HepG2 (cell line): ENCODE measurements around the gene PRKG1. TPM values are rescaled to one million over a fixed set of nuclear protein-coding genes. Genes with fewer than 3 reads are reported as not detected.

Source experiments
- CEBPZ ChIP-seq: IDR thresholded peaks from 2 replicates; pipeline ENCODE4 v1.6.1; 2012; ENCODE audit warnings: low read length, improper control_type of control experiment
- CENPBD1 ChIP-seq: sonication (generic); formaldehyde crosslinking; IDR thresholded peaks from 2 replicates; pipeline ENCODE4 v1.8.0; 2022; ENCODE audit warnings: missing genetic modification reagents, low read depth, mild to moderate bottlenecking, borderline replicate concordance
- ETV5 ChIP-seq: IDR thresholded peaks from 2 replicates; pipeline ENCODE4 v1.6.1; 2018; ENCODE audit warnings: missing biosample characterization, missing genetic modification reagents, inconsistent platforms, borderline replicate concordance
- FOSL2 ChIP-seq: sonication (generic); formaldehyde crosslinking; IDR thresholded peaks from 2 replicates; pipeline ENCODE4 v1.4.0; 2020; ENCODE audit warnings: missing genetic modification reagents
- NCOA5 ChIP-seq: sonication (generic); formaldehyde crosslinking; IDR thresholded peaks from 2 replicates; pipeline ENCODE4 v1.4.0; 2020; ENCODE audit warnings: missing genetic modification reagents
- NR2F2 ChIP-seq: IDR thresholded peaks from 2 replicates; pipeline ENCODE4 v1.6.1; 2012; ENCODE audit warnings: low read depth, inconsistent platforms, borderline replicate concordance
- PAXIP1 ChIP-seq: sonication (generic); formaldehyde crosslinking; conservative IDR thresholded peaks from 2 replicates; pipeline ENCODE4 v1.4.0; 2020; ENCODE audit warnings: mild to moderate bottlenecking, missing genetic modification reagents, moderate library complexity
- SMYD3 ChIP-seq: sonication (generic); formaldehyde crosslinking; IDR thresholded peaks from 2 replicates; pipeline ENCODE4 v1.8.1; 2023; ENCODE audit warnings: mild to moderate bottlenecking, missing genetic modification reagents
- ZNF407 ChIP-seq: sonication (generic); formaldehyde crosslinking; IDR thresholded peaks from one replicate; pipeline ENCODE4 v1.5.1; 2020; ENCODE audit warnings: mild to moderate bottlenecking, missing genetic modification reagents; ENCODE audit errors: not compliant biosample characterization
- ZNF512B ChIP-seq: sonication (generic); formaldehyde crosslinking; IDR thresholded peaks from 2 replicates; pipeline ENCODE4 v1.5.1; 2020; ENCODE audit warnings: missing genetic modification reagents, mild to moderate bottlenecking, borderline replicate concordance
- polyA plus RNA-seq, 8 experiments: library from polyadenylated mRNA; depleted of rRNA in 3 of 8; stranded (reverse) in 7 of 8; unstranded in 1 of 8; fragments of >200 nt; fragmentation: Illumina TruSeq in 4 of 8; extraction: Trizol in 4 of 8; gene quantifications; 2 replicates each; pipeline versions ENCODE4 v1.2.1 to v1.2.3, GENCODE V29; 2011 to 2016; ENCODE audit warnings: low read depth in 4 of 8, missing spikeins in 1 of 8, mixed read lengths in 1 of 8; ENCODE audit not compliant: insufficient read depth in 1 of 8
- total RNA-seq, 5 experiments: library from RNA; depleted of rRNA; stranded (reverse); fragments of >200 nt; fragmentation: Illumina TruSeq; extraction: Trizol; gene quantifications; 2 replicates each; pipeline ENCODE4 v1.2.3, GENCODE V29; 2016; ENCODE audit warnings: low read depth in 1 of 5

Gene PRKG1
- total and polyA plus RNA-seq, 2 of the 13 experiments (the other 11 are each of a cell fraction or from before 2014, with no cell fraction given): 0.01 TPM; not detected in 1

GRCh38 chr10:52221923-52222322 is 1147.6 kb downstream of the PRKG1 start (continued):
- no peak for TF ChIP-seq SMYD3 (CRISPR knock-in tag)
- peak; percentile 35; the same call in 1 of the 2 replicates for TF ChIP-seq PAXIP1
- no peak for TF ChIP-seq ZNF407 (CRISPR knock-in tag)
- no peak for TF ChIP-seq CEBPZ
- TF ChIP-seq ZNF512B (CRISPR knock-in tag): no peak
- TF ChIP-seq FOSL2 (CRISPR knock-in tag): peak; percentile 35; the same call in 1 of the 2 replicates
- peak; percentile 56; the same call in 1 of the 2 replicates for TF ChIP-seq ETV5 (CRISPR knock-in tag)
- TF ChIP-seq NR2F2: peak; percentile 22; the same call in 1 of the 2 replicates
- no peak for TF ChIP-seq CENPBD1 (CRISPR knock-in tag)
- no peak for TF ChIP-seq NCOA5 (CRISPR knock-in tag)
